Erythroblast (primary cell): Measurements from ENCODE around the gene DOCK9.

Source experiments
- GATA1 ChIP-seq: IDR thresholded peaks from 2 replicates; pipeline ENCODE4 v1.6.1; 2011; ENCODE audit warnings: low read depth, mild to moderate bottlenecking, control low read depth, low read length, moderate library complexity
- POLR2A ChIP-seq: IDR thresholded peaks from 2 replicates; pipeline ENCODE4 v1.6.1; 2011; ENCODE audit warnings: mild to moderate bottlenecking, low read length

- TF ChIP-seq POLR2A (no peak), GATA1 (no peak)
Measured at GRCh38 chr13:98896868-98897144, 81.1 kb downstream of the DOCK9 start.
